H54 (cell line): ENCODE data around the gene MSLN.

Source experiments
- DNase-seq: peaks from one replicate; pipeline ENCODE4 v3.0.0; 2011; ENCODE audit warnings: low spot score, mixed read lengths; ENCODE audit not compliant: insufficient read length
- FAIRE-seq: peaks from 3 replicates; lab custom pipeline; 2011; peaks lifted over from hg19 to GRCh38; lab: Jason Lieb, UNC
- POLR2A ChIP-seq: IDR thresholded peaks from 2 replicates; pipeline ENCODE4 v1.6.1; 2011; ENCODE audit warnings: low read depth, mild to moderate bottlenecking, low read length

The MSLN gene

DNA sequence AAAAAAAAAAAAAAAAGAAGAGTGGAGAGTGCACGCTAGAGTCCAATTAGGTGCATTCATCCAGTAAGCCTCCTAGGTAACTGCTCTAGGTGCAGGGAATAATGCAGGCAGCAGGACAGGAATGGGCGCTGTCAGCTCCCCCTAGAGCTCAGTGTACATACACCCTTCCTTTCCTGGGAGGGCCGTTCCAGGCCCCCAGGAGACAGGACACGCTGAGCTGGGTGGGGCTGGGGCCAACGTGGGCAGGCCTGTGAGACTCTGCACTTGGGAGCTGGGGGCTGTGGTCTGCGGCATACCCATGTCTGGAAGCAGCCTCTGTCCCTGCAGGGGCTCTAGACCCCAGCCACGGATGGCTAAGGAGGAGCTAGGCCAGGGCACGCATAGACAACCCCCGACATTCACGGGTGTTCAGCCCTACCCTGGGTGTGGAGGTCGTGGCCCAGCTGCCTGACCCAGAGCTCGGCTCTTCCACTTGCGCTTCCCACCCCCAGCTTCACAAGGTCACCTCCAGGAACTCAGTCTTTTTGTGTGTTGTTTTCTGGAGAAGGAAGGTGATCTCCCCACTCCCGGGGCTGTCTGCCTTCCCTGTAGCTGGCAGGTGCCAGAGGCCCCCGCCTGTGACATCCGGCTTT, 40.6 kb upstream of the MSLN start:
- FAIRE-seq (no peak), DNase-seq (no peak)
- TF ChIP-seq POLR2A, result no peak

DNA sequence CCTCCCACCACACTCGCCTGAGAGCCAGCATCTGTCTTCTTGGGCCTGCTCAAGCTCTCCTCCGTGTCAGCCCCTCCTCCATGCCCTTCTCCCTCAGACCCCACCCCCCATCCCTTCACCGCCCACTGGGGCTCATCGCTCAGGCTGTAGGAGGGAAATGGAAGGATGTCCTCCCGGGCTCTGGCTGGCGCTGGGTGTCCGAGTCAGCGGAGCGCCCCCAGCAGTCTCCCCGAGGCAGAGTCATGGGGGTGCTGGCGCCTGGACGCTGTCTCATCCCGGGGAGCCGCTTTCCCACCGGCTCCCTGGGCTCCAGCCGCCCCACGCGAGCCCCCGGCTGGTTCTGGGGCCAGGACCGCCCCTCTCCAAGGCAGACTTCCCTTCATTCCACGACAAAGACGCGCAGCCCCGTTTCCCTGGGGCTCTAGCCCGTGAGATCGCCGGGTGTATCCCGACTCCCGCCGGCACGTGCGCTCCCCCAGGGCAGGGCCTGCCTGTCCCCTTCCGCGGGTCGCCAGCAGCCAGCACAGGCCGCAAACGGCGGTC, 40.0 kb upstream of the MSLN start:
- FAIRE-seq (no peak), DNase-seq (peak; percentile 89)

DNA sequence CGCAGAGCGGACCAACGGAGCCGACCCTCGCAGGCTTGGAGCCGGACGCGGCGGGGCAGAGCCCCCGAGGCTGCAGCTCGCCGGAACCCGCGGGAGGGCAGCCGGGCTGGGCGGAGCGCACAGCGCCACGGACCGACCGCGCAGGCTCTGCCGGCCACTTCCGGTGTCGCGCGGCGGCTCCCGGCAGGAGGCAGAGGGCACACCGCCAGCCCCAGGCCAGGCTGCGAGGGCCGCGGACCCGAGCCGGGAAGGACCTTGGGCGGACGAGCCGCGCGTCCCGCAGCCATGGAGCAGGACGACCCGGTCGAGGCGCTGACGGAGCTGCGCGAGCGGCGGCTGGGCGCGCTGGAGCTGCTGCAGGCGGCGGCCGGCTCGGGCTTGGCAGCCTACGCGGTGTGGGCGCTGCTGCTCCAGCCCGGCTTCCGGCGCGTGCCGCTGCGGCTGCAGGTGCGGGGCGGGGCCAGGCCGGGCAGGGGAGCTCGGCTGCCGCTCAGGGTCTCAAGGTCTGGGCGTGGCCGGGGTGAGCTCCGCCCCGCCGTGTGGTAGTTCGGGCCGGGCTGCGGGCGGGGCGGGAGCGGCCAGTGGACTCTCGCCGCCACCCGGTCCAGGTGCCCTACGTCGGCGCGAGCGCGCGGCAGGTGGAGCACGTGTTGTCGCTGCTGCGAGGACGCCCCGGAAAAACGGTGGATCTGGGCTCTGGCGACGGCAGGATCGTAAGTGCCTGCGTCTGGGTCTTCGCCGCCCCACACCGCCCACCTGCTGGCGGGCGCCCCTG, 39.4 kb upstream of the MSLN start, which contains the start of gene ANTKMT:
Gene ANTKMT, plus strand, starts transcription at position 157 of the 775 bp plus-strand sequence. Its CDS starts 129 bp downstream, at position 286.
- TF ChIP-seq POLR2A, result peak; percentile 83
- FAIRE-seq, result no peak
- peak; percentile 92 for DNase-seq

More for the DNA sequence above, 40.0 kb upstream of the MSLN start:
- no peak for TF ChIP-seq POLR2A

DNA sequence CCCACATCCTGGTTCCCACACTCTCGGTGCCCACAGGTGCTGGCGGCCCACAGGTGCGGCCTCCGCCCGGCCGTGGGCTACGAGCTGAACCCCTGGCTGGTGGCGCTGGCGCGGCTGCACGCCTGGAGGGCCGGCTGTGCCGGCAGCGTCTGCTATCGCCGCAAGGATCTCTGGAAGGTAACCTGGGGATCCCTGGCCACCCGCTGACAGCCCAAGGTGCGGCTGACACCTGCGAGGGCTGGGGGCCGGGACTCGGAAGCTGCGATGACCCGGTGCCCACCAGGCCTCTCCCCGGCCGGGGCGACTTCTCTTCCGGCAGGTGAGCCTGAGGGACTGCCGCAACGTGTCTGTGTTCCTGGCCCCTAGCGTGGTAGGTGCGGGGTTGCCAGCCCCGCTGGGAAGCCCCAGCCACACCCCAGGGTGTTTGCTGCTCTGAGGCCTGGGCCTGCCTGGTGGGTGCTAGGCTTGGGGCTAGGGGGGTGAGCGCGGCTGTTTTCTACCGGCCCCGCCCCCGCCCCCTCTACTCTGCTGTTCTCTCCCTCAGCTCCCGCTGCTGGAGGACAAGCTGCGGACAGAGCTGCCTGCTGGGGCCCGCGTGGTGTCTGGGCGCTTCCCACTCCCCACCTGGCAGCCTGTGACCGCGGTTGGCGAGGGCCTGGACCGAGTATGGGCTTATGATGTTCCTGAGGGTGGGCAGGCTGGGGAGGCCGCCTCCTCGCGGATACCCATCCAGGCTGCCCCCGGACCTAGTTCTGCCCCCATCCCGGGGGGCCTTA, 38.6 kb upstream of the MSLN start:
- TF ChIP-seq POLR2A, result no peak
- FAIRE-seq, result no peak

DNA sequence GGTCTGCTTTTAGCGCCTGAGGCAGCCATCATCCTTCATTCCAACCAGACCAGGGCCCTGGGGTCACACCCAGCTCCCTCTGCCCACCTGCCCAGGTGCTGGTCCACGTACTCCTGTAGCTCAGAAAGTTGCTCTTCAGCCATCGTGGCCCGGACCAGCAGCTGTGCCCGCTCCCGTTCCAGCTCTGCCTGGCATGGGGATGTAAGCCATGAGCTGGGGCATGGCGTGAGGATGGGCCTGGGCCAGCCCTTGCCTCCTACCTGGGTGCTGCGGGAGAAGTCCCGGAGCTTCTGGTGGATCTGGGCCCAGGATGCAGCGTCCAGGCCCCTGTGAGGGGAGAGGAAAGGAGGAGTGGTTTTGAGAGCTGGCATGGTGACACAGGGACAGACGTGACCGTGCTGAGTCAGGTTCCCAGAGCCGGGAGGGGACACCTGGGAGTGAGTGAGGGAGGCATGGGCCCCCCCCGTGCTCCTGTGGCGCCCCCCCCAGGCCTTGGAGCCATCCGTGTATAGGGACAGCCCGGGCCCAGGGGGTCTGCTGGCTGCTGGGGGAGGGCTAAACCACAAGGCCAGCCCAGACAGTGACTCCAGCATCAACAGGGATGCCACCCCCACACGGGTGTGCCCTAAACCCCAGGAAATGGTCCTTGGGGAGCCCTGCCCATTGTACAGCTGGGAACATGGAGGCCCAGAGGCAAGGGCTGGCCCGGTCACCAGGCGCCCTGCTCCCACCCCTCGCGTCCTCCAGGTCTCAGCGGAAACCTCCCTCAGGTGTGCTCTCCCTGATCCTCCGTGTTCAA, 37.5 kb upstream of the MSLN start:
- TF ChIP-seq POLR2A, result no peak
- no peak for FAIRE-seq
- DNase-seq, result no peak

More for the DNA sequence above, 38.6 kb upstream of the MSLN start:
- no peak for DNase-seq

DNA sequence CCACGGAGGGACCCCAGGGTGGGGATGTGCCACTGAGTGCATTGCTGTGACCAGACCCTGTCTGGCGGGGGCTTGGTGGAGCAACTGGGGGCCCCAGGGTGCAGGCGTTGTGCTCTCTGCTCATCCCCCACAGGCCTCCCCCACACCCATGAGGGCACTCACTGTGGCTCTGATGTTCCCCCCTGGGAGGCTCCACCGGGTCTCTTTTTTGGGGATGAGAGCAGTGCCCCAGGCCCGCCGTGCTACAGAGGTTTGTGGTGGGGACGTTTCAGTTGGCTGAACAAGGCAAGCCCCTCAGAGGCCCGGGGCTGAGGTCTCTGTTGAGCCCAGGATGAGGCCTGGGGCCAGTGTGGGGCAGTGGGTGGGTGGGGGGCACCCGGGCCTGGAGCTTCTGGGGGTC, 36.8 kb upstream of the MSLN start:
- DNase-seq (no peak), FAIRE-seq (no peak)
- TF ChIP-seq POLR2A, result no peak

DNA sequence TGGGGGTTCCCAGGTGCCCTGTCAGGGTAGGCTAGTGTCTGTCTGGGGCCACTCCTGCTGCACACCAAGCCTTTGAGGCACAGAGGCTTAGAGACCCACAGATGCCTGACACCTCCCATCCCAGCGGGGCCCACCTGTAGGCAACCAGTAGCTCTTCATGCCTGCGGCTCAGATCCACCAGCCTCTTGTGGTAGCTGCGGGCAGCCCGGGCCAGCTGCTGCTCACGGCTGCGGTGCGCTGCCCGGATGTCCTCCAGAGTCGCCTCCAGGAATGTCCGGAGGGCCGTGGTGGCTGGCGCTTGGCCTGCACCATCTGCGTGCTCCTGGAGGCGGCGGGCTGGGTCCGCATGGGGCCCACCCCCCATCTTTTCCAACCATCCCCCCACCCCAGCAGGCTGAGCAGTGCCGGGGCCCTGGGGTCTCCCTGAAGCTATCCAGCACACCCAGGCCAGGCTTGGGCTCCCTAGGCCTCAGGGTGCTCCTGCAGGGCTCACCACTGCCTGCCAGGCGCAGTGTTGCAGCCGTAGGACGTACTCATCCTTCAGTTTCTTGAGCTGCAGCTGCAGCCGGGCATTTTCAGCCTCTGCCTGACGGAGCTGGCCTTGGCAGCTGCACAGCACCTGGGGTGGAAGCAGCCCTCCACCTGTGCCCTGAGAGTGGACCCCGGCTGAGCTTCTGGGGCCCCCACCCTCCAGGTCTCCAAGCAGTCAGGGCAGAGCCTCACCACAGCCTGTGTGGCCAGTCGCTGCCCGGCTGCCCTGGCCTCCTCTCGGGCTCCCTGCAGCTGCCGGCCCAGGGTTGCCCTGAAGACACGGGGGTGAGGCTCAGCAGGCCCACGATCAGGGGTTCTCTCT, 36.1 kb upstream of the MSLN start:
- no peak for DNase-seq
- TF ChIP-seq POLR2A, result no peak
- no peak for FAIRE-seq

DNA sequence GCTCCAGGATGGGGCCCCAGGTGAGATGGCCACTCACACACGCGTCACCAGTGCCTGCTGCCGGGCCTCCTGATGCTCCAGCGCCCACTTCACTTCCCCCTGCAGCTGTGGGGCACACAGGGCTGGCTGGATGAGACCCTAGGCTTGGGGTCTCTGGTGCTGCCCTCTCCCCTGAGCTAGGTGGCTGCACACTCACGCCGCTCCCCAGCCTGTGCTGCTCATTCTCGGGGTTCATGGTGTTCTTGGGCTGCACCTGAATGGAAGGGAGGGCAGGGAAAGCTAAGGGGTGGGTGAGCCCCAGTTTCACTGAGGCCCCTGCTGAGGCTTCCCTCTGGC, 35.5 kb upstream of the MSLN start:
- no peak for TF ChIP-seq POLR2A
- DNase-seq (no peak), FAIRE-seq (no peak)

DNA sequence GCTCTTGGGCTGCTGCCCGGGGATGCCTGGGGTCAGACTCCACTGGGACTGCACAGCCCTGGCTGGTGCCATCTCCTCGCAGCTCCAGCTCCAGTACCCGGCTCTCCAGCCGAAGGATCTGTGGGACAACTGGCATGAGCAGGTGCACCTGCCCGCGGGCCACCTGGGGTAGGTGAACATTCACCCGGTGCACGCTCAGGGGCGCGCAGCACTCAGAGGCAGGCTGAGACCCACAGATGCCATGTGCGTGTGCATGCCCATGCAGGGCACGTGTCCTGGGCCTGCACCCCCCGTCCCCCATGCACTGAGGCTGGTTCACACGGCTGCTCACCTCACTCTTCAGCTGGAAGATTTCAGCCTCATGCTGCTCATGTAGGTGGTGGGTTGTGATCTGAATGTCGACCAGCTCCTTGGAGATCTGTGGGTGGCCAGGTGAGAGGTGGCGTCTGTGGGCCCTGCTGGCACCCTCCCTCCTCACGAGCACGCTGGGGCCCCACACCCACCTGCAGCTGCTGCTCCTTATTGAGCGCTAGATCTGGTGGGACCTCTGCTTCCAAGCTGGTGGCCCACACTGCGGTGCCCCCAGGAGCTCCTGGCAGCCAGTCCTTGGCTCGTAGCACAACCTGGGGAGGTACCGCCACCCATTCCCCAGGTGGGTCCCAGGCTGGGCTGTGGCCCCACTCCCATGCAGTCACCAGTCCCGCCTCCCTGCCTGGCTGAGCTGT, 34.9 kb upstream of the MSLN start:
- DNase-seq, result no peak
- no peak for FAIRE-seq
- TF ChIP-seq POLR2A, result no peak

DNA sequence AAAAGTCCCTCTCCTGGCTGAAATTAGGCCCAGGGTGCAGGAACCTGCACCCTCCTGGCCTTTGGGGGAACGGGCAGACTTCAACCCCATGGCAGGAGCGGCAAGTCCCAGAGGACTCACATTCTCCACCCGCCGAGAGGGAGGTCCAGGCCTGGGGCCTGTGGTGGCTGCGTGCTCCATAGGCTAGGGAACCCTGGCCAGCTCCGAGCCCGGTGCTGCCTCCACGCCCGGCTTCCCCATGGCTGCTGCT, 34.4 kb upstream of the MSLN start:
- no peak for FAIRE-seq
- no peak for TF ChIP-seq POLR2A

DNA sequence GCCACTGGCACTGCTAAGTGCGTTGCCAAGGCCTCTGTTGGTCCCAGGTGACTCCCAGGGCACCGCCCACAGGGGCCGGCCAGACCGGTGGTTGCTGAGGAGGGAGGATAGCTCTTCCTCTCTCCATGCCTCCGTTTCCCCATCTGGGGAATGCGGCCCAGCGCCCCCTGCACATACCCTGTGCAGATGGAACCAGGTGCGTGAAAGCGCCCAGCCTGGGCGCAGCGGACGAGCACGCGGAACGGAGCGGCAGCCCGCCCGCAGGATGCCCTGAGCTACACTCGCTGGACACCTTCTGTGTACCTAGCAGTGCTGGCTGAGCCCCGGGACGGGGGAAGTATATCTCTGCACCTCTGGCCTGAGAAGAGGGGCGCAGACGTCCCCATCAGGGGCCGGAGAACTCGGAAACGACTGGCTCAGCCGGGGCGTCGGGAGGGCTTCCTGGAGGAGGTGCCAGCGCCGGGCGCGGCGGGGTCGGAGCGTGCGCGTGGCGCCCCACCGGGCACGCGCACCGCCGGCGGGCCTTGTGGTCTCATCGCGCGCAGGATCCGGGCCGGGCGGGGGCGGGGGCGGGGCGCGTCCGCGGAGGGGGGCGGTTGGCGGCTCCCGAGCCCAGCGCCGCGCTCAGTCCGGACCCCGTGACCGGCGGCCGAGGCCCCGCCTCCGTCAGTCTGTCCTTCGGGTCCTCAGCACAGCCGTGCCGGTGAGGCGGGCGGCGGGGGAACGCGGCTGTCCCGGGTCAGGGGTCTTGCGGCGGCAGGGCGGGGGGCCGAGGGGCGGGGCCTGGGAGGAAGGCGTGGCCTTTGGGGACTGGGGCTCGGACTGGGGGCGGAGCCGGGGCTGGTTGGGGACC, 33.9 kb upstream of the MSLN start, which contains the start of the genes CCDC78 and HAGHL:
Gene CCDC78, minus strand, starts transcription at position 6 of the 853 bp plus-strand sequence. CDS start 76 bp downstream, outside the sequence.
Gene HAGHL, plus strand, starts transcription at position 669 of the 853 bp plus-strand sequence. CDS start 404 bp downstream, outside the sequence.
- DNase-seq, result no peak
- no peak for FAIRE-seq
- TF ChIP-seq POLR2A, result no peak

More for the DNA sequence above, 34.4 kb upstream of the MSLN start:
- no peak for DNase-seq
